H1 (cell line): Measurements from ENCODE around the gene MLPH. TPM values are rescaled to one million over a fixed set of nuclear protein-coding genes. Genes with fewer than 3 reads are reported as not detected.
A peak's percentile ranks its signal among the peaks of the same experiment; 100 is the strongest.

Experiments used
- CTCF ChIA-PET: fragments of 300-600 bp; sonication (Branson Sonifier 250); formaldehyde crosslinking; loops from one replicate; lab custom pipeline; 2021; ENCODE audit not compliant: partially characterized antibody; lab: Charles Lee
- POLR2A ChIA-PET: fragments of 300-600 bp; sonication (Branson Sonifier 250); formaldehyde crosslinking; loops from one replicate; lab custom pipeline; 2021; ENCODE audit warnings: inconsistent platforms; ENCODE audit not compliant: partially characterized antibody; lab: Charles Lee
- DNase-seq, 2 experiments: peaks; one replicate each; pipeline versions ENCODE4 v3.0.0 to v3.0.0-alpha.2; 2010 to 2022; ENCODE audit warnings: low spot score in 2 of 2, low read depth in 1 of 2, mixed read lengths in 1 of 2
- FAIRE-seq: peaks from 2 replicates; lab custom pipeline; 2011; peaks lifted over from hg19 to GRCh38; lab: Jason Lieb, UNC
- H2AFZ ChIP-seq: 2 replicates; pipeline ENCODE4 v1.8.1; 2012; ENCODE audit warnings: low read length, inconsistent platforms
- H2AK5ac ChIP-seq: 2 replicates; pipeline ENCODE4 v1.6.1; 2013; ENCODE audit warnings: low read depth, low read length
- H2BK120ac ChIP-seq: replicated peaks from 2 replicates; pipeline ENCODE3; 2013; ENCODE audit warnings: low read depth, low read length, inconsistent platforms
- H2BK12ac ChIP-seq: 2 replicates; pipeline ENCODE4 v1.6.1; 2013; ENCODE audit warnings: low read depth, low read length
- H2BK15ac ChIP-seq: 2 replicates; pipeline ENCODE4 v1.6.1; 2013; ENCODE audit warnings: low read length
- H2BK20ac ChIP-seq: 2 replicates; pipeline ENCODE4 v1.6.1; 2013; ENCODE audit warnings: low read length
- H2BK5ac ChIP-seq: 2 replicates; pipeline ENCODE4 v1.6.1; 2013; ENCODE audit warnings: low read depth, low read length
- H3K14ac ChIP-seq: 2 replicates; pipeline ENCODE4 v1.6.1; 2013; ENCODE audit warnings: inconsistent platforms; ENCODE audit not compliant: insufficient read length
- H3K18ac ChIP-seq: 2 replicates; pipeline ENCODE4 v1.6.1; 2013; ENCODE audit warnings: low read length; ENCODE audit errors: extremely low read depth
- H3K23ac ChIP-seq: 2 replicates; pipeline ENCODE4 v1.6.1; 2013; ENCODE audit warnings: inconsistent platforms; ENCODE audit not compliant: insufficient read length
- H3K23me2 ChIP-seq: 2 replicates; pipeline ENCODE4 v1.6.1; 2013; ENCODE audit warnings: low read depth, low read length
- H3K27ac ChIP-seq: 2 replicates; pipeline ENCODE4 v1.6.1; 2011; ENCODE audit warnings: low read depth, low read length, inconsistent platforms
- H3K27me3 ChIP-seq, 4 experiments: replicated peaks in 1 of 4; 1 replicate in 1 of 4; 2 replicates in 3 of 4; pipeline versions ENCODE4 v1.6.1 to v1.8.1; 2011 to 2013; ENCODE audit warnings: low read length in 3 of 4, mild to moderate bottlenecking in 3 of 4, inconsistent platforms in 2 of 4, mixed read lengths in 2 of 4, moderate library complexity in 1 of 4; ENCODE audit not compliant: control insufficient read depth in 3 of 4, insufficient read depth in 3 of 4; ENCODE audit errors: extremely low read depth in 1 of 4
- H3K36me3 ChIP-seq, 4 experiments: 2 replicates each; pipeline versions ENCODE4 v1.6.1 to v1.8.1; 2011 to 2013; ENCODE audit warnings: mild to moderate bottlenecking in 4 of 4, low read length in 3 of 4, moderate library complexity in 2 of 4, control low read depth in 1 of 4, inconsistent platforms in 1 of 4; ENCODE audit not compliant: insufficient read depth in 4 of 4, control insufficient read depth in 2 of 4
- H3K4ac ChIP-seq: replicated peaks from 2 replicates; pipeline ENCODE3; 2013; ENCODE audit warnings: low read length, low read depth, mixed read lengths, inconsistent platforms; ENCODE audit not compliant: insufficient read length
- H3K4me1 ChIP-seq, 4 experiments: replicated peaks in 1 of 4; 1 replicate in 1 of 4; 2 replicates in 3 of 4; pipeline versions ENCODE4 v1.6.1 to v1.8.1; 2011 to 2013; ENCODE audit warnings: low read length in 3 of 4, inconsistent platforms in 2 of 4, mixed read lengths in 1 of 4; ENCODE audit not compliant: insufficient read depth in 4 of 4, control insufficient read depth in 3 of 4
- H3K4me2 ChIP-seq, 2 experiments: 2 replicates each; pipeline versions ENCODE4 v1.6.1 to v1.8.1; 2011 to 2013; ENCODE audit warnings: low read depth in 2 of 2, low read length in 2 of 2, control low read depth in 1 of 2, inconsistent platforms in 1 of 2, mild to moderate bottlenecking in 1 of 2; ENCODE audit not compliant: insufficient read depth in 1 of 2
- H3K4me3 ChIP-seq, 4 experiments: fragments of 200-600, 300-600 bp in 1 of 4; sonication (generic), shearing (Covaris generic), sonication (Bioruptor Twin) in 1 of 4; 2 replicates each; pipeline versions ENCODE4 v1.5.1 to v1.8.1; 2011 to 2016; ENCODE audit warnings: low read length in 4 of 4, low read depth in 3 of 4, control low read depth in 2 of 4, inconsistent platforms in 2 of 4, mild to moderate bottlenecking in 2 of 4, mixed read lengths in 1 of 4, moderate library complexity in 1 of 4; ENCODE audit not compliant: insufficient read depth in 2 of 4; ENCODE audit errors: extremely low read depth in 1 of 4
- H3K56ac ChIP-seq: replicated peaks from 2 replicates; pipeline ENCODE3; 2013; ENCODE audit warnings: low read depth, mild to moderate bottlenecking, mixed read lengths, low read length, inconsistent platforms; ENCODE audit not compliant: insufficient read length
- H3K79me1 ChIP-seq: 2 replicates; pipeline ENCODE4 v1.6.1; 2013; ENCODE audit warnings: low read depth, low read length, control low read depth
- H3K79me2 ChIP-seq, 2 experiments: 2 replicates each; pipeline versions ENCODE4 v1.6.1 to v1.8.1; 2012 to 2013; ENCODE audit warnings: low read length in 2 of 2, mild to moderate bottlenecking in 2 of 2, inconsistent platforms in 1 of 2; ENCODE audit not compliant: insufficient read depth in 2 of 2, control insufficient read depth in 1 of 2
- H3K9ac ChIP-seq, 4 experiments: replicated peaks in 1 of 4; 1 replicate in 1 of 4; 2 replicates in 3 of 4; pipeline versions ENCODE4 v1.6.1 to v1.8.1; 2011 to 2013; ENCODE audit warnings: low read depth in 3 of 4, low read length in 3 of 4, control low read depth in 2 of 4, mild to moderate bottlenecking in 2 of 4, moderate library complexity in 2 of 4, inconsistent platforms in 1 of 4; ENCODE audit errors: extremely low read depth in 1 of 4
- H3K9me3 ChIP-seq, 2 experiments: 2 replicates each; pipeline versions ENCODE4 v1.6.1 to v1.8.1; 2012 to 2013; ENCODE audit warnings: mild to moderate bottlenecking in 2 of 2, moderate library complexity in 2 of 2, control low read depth in 1 of 2, inconsistent platforms in 1 of 2, low read depth in 1 of 2, low read length in 1 of 2, mixed read lengths in 1 of 2; ENCODE audit not compliant: insufficient read depth in 2 of 2
- H4K20me1 ChIP-seq, 2 experiments: replicated peaks in 1 of 2; 2 replicates each; pipeline versions ENCODE3 to v1.8.1; 2011 to 2013; ENCODE audit warnings: inconsistent platforms in 2 of 2, low read length in 2 of 2, mild to moderate bottlenecking in 1 of 2; ENCODE audit not compliant: insufficient read depth in 2 of 2, control insufficient read depth in 1 of 2
- H4K5ac ChIP-seq: 2 replicates; pipeline ENCODE4 v1.6.1; 2013; ENCODE audit warnings: low read length, low read depth, mixed read lengths, inconsistent platforms; ENCODE audit not compliant: insufficient read length
- H4K8ac ChIP-seq: 2 replicates; pipeline ENCODE4 v1.8.0; 2013; ENCODE audit warnings: mild to moderate bottlenecking, moderate library complexity, low read length, inconsistent platforms; ENCODE audit not compliant: insufficient read depth; ENCODE audit errors: extremely low read depth
- H4K91ac ChIP-seq: replicated peaks from 2 replicates; pipeline ENCODE3; 2013; ENCODE audit warnings: low read length, mixed read lengths, inconsistent platforms; ENCODE audit not compliant: insufficient read length
- GABPA ChIP-seq: IDR thresholded peaks from 2 replicates; pipeline ENCODE4 v1.6.1; 2011; ENCODE audit warnings: mild to moderate bottlenecking, low read length, moderate library complexity, borderline replicate concordance; ENCODE audit not compliant: insufficient read depth
- JUND ChIP-seq: IDR thresholded peaks from 2 replicates; pipeline ENCODE4 v1.6.1; 2011; ENCODE audit warnings: mild to moderate bottlenecking, improper control_type of control experiment, low read length
- RAD21 ChIP-seq, 2 experiments: IDR thresholded peaks in 1 of 2; conservative IDR thresholded peaks in 1 of 2; 2 replicates each; pipeline ENCODE4 v1.6.1; 2011; ENCODE audit warnings: low read depth in 2 of 2, low read length in 2 of 2, improper control_type of control experiment in 1 of 2, inconsistent platforms in 1 of 2, mild to moderate bottlenecking in 1 of 2, moderate library complexity in 1 of 2
- SIN3A ChIP-seq, 2 experiments: IDR thresholded peaks in 1 of 2; conservative IDR thresholded peaks in 1 of 2; 2 replicates each; pipeline ENCODE4 v1.6.1; 2011 to 2012; ENCODE audit warnings: low read length in 2 of 2, improper control_type of control experiment in 1 of 2, low read depth in 1 of 2, mild to moderate bottlenecking in 1 of 2
- WGBS, 2 experiments: shearing (Covaris generic) in 1 of 2; methylation state at CpG; one replicate each; pipeline versions ENCODE4 v1.1.6 to v1.1.7; 2013 to 2015; ENCODE audit warnings: low lambda C conversion rate in 2 of 2, mixed read lengths in 2 of 2, inconsistent platforms in 1 of 2, low coverage in 1 of 2, missing lambda C conversion rate in 1 of 2; ENCODE audit not compliant: insufficient replicate concordance in 2 of 2, insufficient coverage in 1 of 2, insufficient read length in 1 of 2; ENCODE audit errors: extremely low coverage in 1 of 2, missing lambda C conversion rate in 1 of 2; 5-methylcytosine and 5-hydroxymethylcytosine counted together
- polyA plus RNA-seq, 7 experiments: library from polyadenylated mRNA; depleted of rRNA in 3 of 7; stranded (reverse) in 5 of 7; unstranded in 2 of 7; fragments of >200 nt in 5 of 7; fragments of 200-250 nt in 2 of 7; gene quantifications; 1 replicate in 5 of 7; 2 replicates in 1 of 7; 4 replicates in 1 of 7; pipeline versions ENCODE4 v1.2.1 to v1.2.3, GENCODE V29; 2011 to 2013; ENCODE audit warnings: missing spikeins in 2 of 7, mixed read lengths in 2 of 7
- total RNA-seq: library from RNA; stranded (reverse); fragmentation: NEBNext Ultra II Directional; extraction: Animal tissue kit (Norgen Biotek cat#: 25700); gene quantifications from 2 replicates; pipeline ENCODE4 v1.2.1, GENCODE V29; 2021

The MLPH gene
- total and polyA plus RNA-seq, 2 of the 8 experiments (the other 6 are each of a cell fraction or from before 2014, with no cell fraction given): 12.7 to 17.0 TPM

DNA sequence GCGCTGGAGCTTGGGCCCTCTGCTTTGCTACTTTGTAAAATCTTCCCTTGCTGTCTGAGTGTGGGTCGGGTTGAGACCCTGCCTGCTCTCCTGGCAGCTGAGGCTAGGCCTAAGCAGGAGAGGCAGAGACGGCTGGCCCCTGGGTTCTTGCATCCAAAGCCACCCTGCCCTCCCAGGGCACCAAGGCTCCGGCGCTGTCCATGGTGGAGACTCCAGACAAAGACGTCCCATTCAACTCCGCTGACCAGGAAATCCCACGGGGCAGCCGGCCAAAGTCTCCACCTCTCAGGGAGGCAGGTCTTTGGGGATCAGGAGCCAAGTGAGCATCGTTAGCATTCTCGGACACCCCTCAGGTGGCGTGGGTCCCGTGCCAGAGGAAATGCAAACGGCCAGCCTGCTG is 76.8 kb downstream of the MLPH start:
- 79% methylated on average over 14 of the region's 14 CpGs; no CpG with 5 or more reads in 1 of the 2 experiments for WGBS, 2 experiments
- H4K91ac ChIP-seq: no peak overlapping the region
- H2BK15ac ChIP-seq: no peak overlapping the region
- H3K9ac ChIP-seq: no peak overlapping the region
- H4K8ac ChIP-seq: no peak overlapping the region
- no peak overlapping the region for H2AK5ac ChIP-seq
- peaks cover 0 to 11% of the 10 kb centered on the region in 2 experiments for H4K20me1 ChIP-seq
- no peak overlapping the region for H3K27ac ChIP-seq
- no peak overlapping the region for H3K23ac ChIP-seq
- no peaks in the 10 kb centered on the region for H3K36me3 ChIP-seq
- H3K56ac ChIP-seq: no peak overlapping the region
- no peak overlapping the region for H2BK20ac ChIP-seq
- H3K4me1 ChIP-seq: peaks cover 0 to 4% (median 0%) of the 10 kb centered on the region in 4 experiments; a peak in 2 of 7 replicates
- FAIRE-seq: no peak
- H3K9me3 ChIP-seq: no peaks in the 10 kb centered on the region
- no peak overlapping the region for H3K14ac ChIP-seq
- H3K79me2 ChIP-seq: no peaks in the 10 kb centered on the region
- no peaks in the 10 kb centered on the region for H3K79me1 ChIP-seq
- no peak overlapping the region for H3K18ac ChIP-seq
- no peak overlapping the region for H2BK5ac ChIP-seq
- no peak overlapping the region for H4K5ac ChIP-seq
- no peak overlapping the region for H2BK120ac ChIP-seq
- H2BK12ac ChIP-seq: no peak overlapping the region
- H3K23me2 ChIP-seq: peaks cover 11% of the 10 kb centered on the region; the same call in 1 of the 2 replicates
- ChIA-PET CTCF (interaction anchor here (1.3 to 4.1 kb wide), 4 partner anchors 14 to 51 kb away, joined by 3 to 17 read pairs (median 6); no protein-coding TSS in a partner anchor), POLR2A (interaction anchor here (1.0 kb wide), 1 partner anchor 169 kb away, joined by 3 read pairs; no protein-coding TSS in a partner anchor)
- H3K4me2 ChIP-seq: no peak overlapping the region
- H3K4ac ChIP-seq: no peak overlapping the region
- TF ChIP-seq RAD21 (IDR thresholded peaks at IDR 0.05 in 1 of 2, conservative IDR thresholded peaks at IDR 0.05 in 1 of 2; ENCODE audit: low read depth in 2 of 2, low read length in 2 of 2) (0 out of 4 replicates have a peak, but pooled peaks of 1 of the 2 experiments have one; percentile 14), GABPA (peak; percentile 72; the same call in 1 of the 2 replicates), SIN3A (conservative IDR thresholded peaks at IDR 0.05 in 1 of 2, IDR thresholded peaks at IDR 0.05 in 1 of 2; ENCODE audit: low read depth in 1 of 2, low read length in 2 of 2) (peak; percentile 53 to 67; a peak in 2 of 4 replicates), JUND (no peak)
- no peak overlapping the region for H3K4me3 ChIP-seq
- H2AFZ ChIP-seq: no peak overlapping the region
- no peaks in the 10 kb centered on the region for H3K27me3 ChIP-seq
- DNase-seq: peak in 1 of 2 experiments; percentile 82
